Thyroid gland (tissue), 4 donors: ENCODE results near the gene NFYA.

Source experiments
- CTCF ChIP-seq, 6 experiments: fragments of 200-600 bp in 3 of 6; fragments of 450-650 bp in 3 of 6; sonication (generic) in 3 of 6; IDR thresholded peaks; one replicate each; pipeline ENCODE4 v1.5.1; 2016 to 2019; ENCODE audit warnings: antibody characterized with exemption in 6 of 6, mild to moderate bottlenecking in 2 of 6, inconsistent platforms in 1 of 6, moderate library complexity in 1 of 6
- POLR2A ChIP-seq, 2 donors: fragments of 450-650 bp; IDR thresholded peaks; one replicate each; pipeline ENCODE4 v1.6.1; 2017; ENCODE audit warnings: antibody characterized with exemption in 2 of 2, mild to moderate bottlenecking in 2 of 2, moderate library complexity in 1 of 2

GRCh38 chr6:41033776-41034175 is 39.0 kb upstream of the NFYA start:
- TF ChIP-seq CTCF (IDR thresholded peaks at IDR 0.05) (no peak), POLR2A (IDR thresholded peaks at IDR 0.05) (no peak)
